Kidney glomerular epithelial cell (primary cell): ENCODE results near the gene HSBP1L1.
A peak's percentile ranks its signal among the peaks of the same experiment; 100 is the strongest.

Experiments used
- DNase-seq: peaks from one replicate; lab custom pipeline; 2025; lab: John Stamatoyannopoulos, UW

HSBP1L1 gene

DNA sequence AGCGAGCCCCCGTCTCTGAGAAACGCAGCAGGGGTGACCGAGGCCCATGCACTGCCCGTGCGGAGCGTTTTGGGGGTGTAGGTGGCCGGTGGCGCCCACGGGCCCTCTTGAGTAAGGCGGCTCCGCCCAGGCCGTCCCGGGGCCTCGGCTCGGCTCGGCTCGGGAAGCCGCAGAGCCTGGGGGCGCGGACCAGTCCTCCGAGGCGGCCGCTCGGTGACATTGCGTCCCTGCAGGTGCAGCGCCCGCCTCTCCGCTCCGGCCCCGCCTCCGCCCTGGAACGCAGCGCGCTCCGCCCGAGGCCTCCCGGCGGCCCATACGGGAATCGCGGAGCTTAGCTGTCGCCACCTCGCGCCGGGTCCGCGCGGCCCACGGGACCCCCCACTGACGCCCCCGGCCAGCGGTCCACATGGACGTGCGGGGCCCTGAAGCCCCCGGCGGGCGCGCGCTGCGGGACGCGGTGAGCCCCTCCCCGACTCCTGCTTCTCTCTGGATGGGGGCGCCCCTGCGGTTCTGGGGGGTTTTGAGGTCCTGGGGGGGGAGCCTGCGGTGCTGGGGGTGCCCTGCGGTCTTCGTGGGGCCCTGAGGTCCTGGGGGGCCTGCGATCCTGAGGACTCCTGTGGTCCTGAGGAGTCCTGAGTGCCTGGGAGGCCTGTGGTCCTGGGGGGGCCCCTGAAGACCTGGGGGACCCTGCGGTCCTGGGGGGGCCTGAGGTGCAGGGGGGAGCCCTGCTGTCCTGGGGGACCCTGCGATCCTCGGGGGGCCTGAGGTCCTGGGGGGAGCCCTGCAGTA lies at the start of gene HSBP1L1:
Gene HSBP1L1 (plus strand): TSS at position 314 of the 789 bp plus-strand sequence. CDS start 93 bp downstream, at position 407.
- peak; percentile 30 for DNase-seq

- DNase-seq, result no peak
Measured at GRCh38 chr18:79915161-79916127, 49.0 kb upstream of the HSBP1L1 start.

- DNase-seq, result no peak
Measured at GRCh38 chr18:79916128-79916494, 48.3 kb upstream of the HSBP1L1 start.

GRCh38 chr18:79916546-79917168 lies 47.8 kb upstream of the HSBP1L1 start:
- no peak for DNase-seq

DNA sequence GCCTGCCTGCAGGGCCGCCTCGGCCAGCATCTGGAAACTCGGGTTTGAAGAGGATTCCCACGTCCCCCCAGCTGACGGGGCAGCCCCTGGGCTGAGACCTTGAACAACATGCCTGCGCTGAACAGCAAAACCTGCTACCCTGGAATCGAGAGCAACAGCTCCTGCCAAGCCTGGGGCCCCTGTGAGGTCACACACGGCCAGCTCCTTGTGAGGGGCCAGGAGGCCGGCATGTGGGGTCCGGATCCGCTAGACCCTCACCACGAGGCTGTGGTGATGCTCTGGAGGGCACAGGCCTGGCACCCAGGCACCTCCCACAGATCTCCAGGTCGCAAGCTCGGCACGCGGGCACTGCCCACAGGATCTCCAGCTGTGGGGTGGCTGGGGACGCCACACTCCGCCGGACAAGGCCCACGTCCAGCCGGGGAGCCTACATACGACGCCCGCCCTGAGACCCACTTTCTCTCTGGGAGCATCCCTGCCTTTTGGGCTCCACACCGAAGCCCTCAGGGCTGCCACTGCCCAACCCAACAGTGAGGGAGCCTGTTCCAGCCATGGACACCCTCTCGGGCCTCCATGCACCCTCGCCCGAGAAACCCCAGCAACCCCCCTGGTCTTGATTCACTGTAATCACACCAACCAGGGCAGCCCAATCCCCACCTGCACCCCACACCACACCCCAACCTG lies 47.1 kb upstream of the HSBP1L1 start:
- no peak for DNase-seq

DNA sequence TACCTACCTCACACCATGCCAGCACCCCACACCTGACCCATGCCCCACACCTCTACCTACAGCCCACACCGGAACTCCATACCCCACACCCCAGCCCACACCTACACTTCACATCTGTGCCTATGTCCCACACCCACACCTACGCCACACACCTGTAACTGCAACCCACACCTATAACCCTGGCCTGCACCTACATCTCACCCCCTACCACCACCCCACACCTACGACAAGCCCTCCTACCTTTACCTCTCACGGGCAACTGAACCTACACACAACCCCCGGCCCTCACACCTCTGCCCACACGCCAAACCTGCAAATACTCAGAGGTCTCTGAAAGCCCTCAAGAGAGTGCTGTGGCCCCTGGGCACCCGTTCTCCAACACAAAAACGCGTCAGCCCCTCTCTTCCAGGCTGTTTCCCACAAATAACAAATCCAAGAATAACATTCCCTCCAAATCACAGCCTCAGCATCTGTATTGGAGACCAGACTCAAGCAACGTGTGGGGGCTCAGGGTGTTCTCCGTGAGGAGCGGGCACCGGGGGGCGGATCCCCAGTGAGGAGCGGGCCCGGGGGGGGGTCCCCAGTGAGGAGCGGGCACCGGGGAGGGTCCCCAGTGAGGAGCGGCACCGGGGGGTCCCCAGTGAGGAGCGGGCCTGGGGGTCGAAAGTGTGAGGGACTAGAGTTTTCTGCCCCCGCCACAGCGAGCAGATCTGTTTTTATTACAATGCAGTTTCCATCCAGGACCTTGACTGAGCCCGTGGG lies 46.4 kb upstream of the HSBP1L1 start:
- DNase-seq, result no peak

GRCh38 chr18:79918615-79919011 lies 45.8 kb upstream of the HSBP1L1 start:
- DNase-seq, result no peak

DNA sequence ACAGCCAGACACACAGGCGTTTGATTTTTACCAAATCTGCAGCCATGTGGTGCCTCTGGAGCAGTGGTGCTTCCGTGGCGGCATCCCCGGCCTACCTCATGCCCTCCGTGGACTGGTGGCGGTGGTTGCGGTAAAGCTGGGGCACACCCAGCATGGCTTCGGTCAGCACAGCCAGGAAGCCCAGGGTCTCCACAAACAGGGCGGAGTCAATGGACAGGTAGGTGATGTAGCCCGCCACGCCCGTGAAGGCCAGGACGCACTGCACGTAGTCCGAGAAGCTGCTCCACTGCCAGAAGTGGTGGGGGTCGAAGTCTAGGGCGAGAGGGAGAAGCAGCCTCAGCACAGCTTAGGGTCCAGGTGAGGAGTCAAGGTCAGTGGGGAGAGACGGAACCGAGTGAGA lies 45.4 kb upstream of the HSBP1L1 start:
- no peak for DNase-seq

GRCh38 chr18:79921984-79922965 lies 42.2 kb upstream of the HSBP1L1 start:
- no peak for DNase-seq

- DNase-seq, result no peak
Measured at GRCh38 chr18:79922971-79923411, 41.5 kb upstream of the HSBP1L1 start.

- DNase-seq, result no peak
Measured at GRCh38 chr18:79923896-79924585, 40.4 kb upstream of the HSBP1L1 start.

DNA sequence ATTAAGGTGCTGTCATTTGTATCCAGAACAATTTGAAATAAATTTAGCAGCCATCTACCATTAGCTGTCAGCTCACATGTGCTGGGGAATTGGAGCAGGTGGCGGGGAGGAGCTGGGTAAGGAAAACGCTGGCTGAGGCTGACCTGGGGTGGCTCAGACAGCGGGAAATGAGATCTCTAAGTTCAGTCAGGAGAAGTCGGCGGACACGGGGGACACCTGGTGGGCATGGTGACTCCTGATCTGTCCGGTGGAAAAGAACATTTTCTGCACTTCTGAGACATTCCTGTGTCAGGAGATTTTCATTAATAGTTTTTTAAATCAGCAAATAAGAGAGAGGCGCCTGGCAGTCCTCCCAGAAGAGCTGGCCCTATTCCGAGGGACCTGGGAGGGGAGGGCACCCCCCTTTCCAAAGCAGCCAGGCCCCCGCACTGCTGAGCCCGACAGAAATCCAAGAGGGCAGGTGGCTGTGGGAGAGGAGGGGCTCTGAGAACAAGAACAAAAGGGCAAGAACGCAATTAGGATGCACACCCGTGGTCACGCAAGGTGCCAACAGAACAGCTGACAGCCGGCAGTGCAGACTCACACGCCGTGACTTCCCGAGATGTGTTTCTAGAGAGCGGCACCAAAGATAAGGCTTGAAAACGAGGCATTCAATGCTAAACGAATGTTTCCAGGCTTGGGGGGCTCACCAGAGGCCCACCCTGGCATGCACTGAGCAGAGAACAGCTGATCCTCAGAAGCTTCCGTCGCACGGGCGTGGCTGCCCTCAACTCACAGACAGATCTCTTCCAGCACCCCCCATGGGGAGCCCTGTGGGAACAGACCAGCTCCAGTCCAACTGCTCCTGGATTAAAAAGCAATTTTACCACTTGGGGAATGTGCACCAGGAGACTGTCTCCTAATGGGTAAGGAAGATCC lies 39.4 kb upstream of the HSBP1L1 start:
- no peak for DNase-seq

DNA sequence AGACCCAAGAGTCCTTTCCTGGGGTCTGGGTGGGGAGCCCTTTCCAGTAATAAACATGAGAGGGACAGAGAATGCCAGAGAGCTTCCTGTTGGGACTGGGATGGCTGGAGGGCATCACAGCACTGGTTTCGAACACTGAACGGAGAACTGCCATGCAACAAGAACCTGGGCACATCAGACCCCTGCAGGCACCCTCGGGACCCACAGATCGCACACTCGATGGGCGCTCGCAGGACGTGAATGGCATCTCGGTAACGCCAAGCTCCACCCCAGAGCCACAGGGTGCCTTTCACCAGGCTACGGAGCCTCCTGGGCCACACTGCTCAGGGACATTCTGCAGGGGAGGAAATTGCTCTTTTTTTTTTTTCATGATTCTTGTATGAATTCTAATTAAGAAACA lies 38.1 kb upstream of the HSBP1L1 start:
- no peak for DNase-seq

DNA sequence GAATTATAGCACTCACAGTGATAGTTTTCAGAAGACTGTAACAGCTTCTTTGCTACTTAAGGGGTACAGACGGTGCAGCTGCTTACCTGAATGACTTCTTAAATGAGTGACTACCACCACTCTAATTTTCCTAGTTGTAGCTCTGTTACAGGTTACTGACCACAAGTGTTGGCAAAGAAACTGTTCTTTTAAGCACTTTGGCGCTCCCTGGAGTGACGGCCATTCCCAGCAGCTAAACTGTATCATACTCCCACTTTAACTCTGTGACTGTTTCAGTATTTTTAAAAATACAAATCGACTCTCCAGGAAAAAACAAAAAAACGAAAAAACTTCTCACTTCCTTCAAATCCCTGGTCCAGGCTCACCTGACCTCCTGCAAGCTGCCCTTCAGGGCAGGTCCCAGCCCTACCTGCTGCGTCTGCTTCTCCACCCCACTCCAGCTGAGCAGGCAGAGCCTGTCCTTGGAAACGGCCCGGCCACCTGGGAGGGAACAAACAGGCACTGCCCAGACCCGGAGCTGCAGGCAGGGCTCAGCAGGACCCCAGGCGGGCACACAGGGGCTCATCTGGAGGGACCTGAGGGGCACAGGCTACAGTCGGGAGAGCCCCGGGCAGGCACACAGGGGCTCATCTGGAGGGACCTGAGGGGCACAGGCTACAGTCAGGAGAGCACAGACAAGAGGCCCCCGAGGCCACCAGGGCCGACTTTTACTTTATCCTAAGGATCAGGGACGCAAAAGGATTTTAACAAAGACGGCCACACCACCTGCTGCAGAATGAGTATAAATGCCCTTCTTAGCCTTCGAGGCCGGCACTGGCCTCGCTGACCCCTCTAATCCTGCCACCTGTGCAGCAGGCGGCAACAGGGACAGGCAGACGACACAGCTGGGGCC lies 37.5 kb upstream of the HSBP1L1 start:
- no peak for DNase-seq

DNA sequence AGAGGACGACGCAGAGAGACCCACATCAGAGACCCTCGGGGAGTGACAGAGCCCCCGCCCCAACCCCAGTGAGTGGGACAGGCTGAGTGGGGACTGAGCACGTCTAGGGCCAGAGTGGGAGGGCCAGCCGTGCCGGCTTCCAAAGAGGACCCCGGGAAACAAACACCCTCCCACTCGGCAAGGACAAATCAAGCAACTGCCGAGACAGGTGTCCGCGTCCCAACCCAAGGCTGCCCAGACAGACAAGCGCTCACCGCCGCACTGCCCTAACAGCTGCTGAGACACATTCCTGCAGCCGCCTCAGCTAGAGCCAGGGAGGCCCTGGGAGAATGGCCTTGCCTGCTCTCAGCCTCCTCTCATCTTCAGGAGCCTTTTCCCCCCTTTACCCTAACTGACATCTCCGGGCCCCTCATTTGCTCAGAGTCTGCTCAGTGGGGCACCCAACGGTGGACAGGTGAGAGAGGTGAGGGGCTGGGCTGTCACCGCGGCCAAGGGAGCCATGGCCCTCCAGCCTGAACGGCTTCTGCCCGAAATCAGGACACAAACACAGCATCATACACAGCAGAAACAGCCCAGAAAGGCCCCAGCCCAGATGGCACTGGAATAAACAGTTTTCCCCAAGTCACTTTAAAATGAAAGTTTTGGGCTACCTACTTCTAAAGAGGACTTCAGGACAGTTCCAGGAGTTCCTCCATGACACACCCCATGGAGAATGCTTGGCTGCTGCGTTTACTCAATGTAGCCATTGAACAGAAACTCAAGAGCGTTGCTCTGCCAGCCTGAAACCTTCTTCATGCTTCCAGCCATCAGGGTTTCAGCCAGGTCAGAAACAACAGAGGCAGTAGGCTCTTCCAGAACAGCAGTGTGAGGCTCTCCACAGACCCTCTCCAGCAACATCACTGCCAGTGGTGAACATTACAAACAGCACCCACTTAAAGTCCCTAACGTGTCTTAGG lies 36.6 kb upstream of the HSBP1L1 start:
- DNase-seq, result no peak

DNA sequence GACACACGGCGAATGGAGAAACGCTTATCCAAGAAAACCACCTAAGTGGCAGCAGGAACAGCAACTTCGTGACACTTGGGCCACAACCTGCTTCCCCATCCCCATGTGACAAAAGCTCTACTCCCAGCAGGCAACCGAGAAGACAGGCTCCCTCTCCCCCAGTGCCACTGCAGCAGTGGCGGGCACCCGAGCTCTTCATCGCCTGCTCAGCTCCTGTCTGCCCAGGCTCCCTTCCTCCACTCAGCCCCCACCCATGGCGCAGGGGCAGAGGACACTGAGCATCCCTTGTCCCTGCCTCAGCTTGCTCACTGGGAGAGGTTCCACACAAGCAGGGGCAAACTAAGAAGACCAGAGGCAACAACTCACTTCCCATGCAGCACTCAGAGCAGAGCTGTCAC lies 35.9 kb upstream of the HSBP1L1 start:
- no peak for DNase-seq
